ENCODE results near the gene GPR141.

Gene GPR141

DNA sequence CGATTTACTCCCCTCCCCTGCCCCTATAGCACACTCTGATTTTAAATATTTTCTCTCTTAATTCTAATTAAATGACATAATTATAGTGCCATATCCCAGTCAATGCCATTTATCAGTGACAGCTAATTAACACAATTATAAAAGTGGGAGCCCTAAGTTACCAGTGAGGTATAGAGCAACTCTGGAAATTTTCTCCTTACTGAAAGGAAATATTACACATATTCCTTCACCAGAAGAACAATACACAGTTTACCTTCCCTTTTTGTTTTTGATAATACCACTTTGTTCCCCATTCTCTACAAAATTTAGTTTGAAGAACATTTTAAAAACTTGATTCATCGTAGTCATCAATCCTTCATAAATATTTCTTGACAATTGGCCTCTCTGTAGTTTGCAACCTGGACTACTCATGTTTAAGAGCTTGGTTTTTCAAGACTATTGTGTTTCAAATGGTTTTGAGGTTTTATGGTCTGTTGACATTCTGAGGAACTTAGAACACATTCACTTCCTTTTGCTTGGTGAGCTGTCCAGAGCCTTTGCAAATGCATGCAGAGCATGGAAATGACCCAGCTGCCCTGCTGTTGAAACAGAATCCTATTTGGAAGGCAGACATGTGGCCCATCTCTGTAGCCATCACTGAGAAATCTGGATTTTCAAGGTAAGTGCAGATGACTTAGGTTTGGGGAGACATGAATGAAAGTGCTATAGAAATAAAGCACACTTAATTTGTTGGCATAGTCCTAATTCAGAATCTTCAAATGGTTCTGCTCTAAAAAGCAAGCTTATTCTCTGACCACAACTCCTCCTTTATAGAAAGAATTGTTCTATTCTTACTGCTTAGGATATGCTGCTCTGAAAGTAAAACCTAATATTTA lies at the start of gene GPR141:
TSS of gene GPR141 (plus strand) at position 521 of the 875 bp plus-strand sequence. CDS start 56,628 bp downstream, outside the sequence.
- TF ChIP-seq CTCF (IDR thresholded peaks at IDR 0.05; ENCODE audit: insufficient read depth, low read length, missing control alignments): no peak

GRCh38 chr7:37635346-37635745 lies 48.2 kb upstream of the GPR141 start:
- ChIA-PET CTCF (no interaction called here), POLR2A (no interaction called here)
- no peak for DNase-seq (ENCODE audit: low read depth, low spot score)
- no peak overlapping the region for H3K4me3 ChIP-seq (ENCODE audit: low read depth, low read length)
- no peak for TF ChIP-seq CTCF (IDR thresholded peaks at IDR 0.05; ENCODE audit: insufficient read depth, low read length, missing control alignments)

More for the DNA sequence above, at the start of gene GPR141:
- no peak within 1 kb of the TSS for H3K4me3 ChIP-seq (ENCODE audit: low read depth, low read length)
- ChIA-PET CTCF (no interaction called here), POLR2A (no interaction called here)
- no peak for DNase-seq (ENCODE audit: low read depth, low spot score)

GRCh38 chr7:37642028-37642540 lies 41.5 kb upstream of the GPR141 start:
- TF ChIP-seq CTCF (IDR thresholded peaks at IDR 0.05; ENCODE audit: insufficient read depth, low read length, missing control alignments): no peak
- no peak overlapping the region for H3K4me3 ChIP-seq (ENCODE audit: low read depth, low read length)
- no peak for DNase-seq (ENCODE audit: low read depth, low spot score)
- ChIA-PET POLR2A (no interaction called here), CTCF (no interaction called here)

DNA sequence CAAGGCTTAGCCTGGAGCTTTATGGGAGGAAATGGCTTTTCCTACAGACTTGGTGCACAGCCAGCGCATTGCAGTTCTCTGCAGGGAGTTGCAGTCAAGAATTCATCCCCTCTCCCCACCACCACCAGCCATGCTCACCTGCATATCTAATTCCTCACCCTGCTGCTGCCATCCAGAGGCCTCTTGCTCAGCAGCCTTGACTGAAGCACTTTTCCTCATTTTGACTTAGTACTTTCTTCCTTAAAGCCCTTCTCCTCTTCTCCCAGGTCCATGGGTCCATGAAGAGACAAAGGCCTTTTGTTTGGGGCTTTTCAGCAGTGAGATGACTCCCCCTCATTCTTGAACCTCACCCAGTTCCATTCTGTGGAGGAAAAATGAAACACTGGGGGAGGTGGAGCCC lies 39.7 kb upstream of the GPR141 start:
- H3K4me3 ChIP-seq (ENCODE audit: low read depth, low read length): no peak overlapping the region
- no peak for TF ChIP-seq CTCF (IDR thresholded peaks at IDR 0.05; ENCODE audit: insufficient read depth, low read length, missing control alignments)
- ChIA-PET POLR2A (no interaction called here), CTCF (no interaction called here)
- no peak for DNase-seq (ENCODE audit: low read depth, low spot score)

- DNase-seq (ENCODE audit: low read depth, low spot score): no peak
- H3K4me3 ChIP-seq (ENCODE audit: low read depth, low read length): no peak overlapping the region
- POLR2A ChIA-PET: no interaction called here
- TF ChIP-seq CTCF (IDR thresholded peaks at IDR 0.05; ENCODE audit: insufficient read depth, low read length, missing control alignments): no peak
- CTCF ChIA-PET: no interaction called here
These were observed 38.1 kb upstream of the GPR141 start for GRCh38 chr7:37645282-37646050.

GRCh38 chr7:37656913-37657530 lies 26.5 kb upstream of the GPR141 start:
- DNase-seq (ENCODE audit: low read depth, low spot score): no peak
- POLR2A ChIA-PET: no interaction called here

More at GRCh38 chr7:37656913-37657530, 26.5 kb upstream of the GPR141 start:
- H3K4me3 ChIP-seq (ENCODE audit: low read depth, low read length): no peak overlapping the region
- no peak for TF ChIP-seq CTCF (IDR thresholded peaks at IDR 0.05; ENCODE audit: insufficient read depth, low read length, missing control alignments)
- CTCF ChIA-PET: no interaction called here
